ENCODE results near the gene ATP12A.
A peak's percentile ranks its signal among the peaks of the same experiment; 100 is the strongest.

The ATP12A gene

DNA sequence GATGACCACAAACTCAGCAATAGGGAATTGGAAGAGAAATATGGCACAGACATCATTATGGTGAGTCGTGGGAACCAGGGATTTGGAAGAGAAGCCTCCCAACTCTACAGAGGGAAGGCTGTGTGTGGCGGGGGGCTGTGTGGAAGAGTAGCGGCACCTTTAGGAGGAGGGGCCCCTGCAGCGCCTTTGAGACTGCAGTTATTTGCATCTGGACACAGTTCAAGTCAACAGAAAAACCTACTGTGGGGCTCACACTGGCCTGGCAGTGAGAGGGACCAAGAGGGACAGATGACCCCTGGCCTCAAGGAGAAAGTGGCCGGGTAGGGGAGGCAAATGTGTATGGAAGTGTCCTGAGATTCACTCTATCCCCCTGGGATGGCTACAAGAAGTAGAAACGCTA, 5.1 kb downstream of the ATP12A start:
- H3K4me1 ChIP-seq: peaks cover 4% of the 10 kb centered on the region
- H3K36me3 ChIP-seq (replicated peaks): no peaks in the 10 kb centered on the region
- in situ Hi-C loops (cut with MboI; ENCODE audit: low sequenced_read_pairs): no loop called here
- H3K4me3 ChIP-seq: no peak overlapping the region
- 0 out of 2 replicates have a peak, but pooled peaks cover 10% of the 10 kb centered on the region for H3K27me3 ChIP-seq (ENCODE audit: low read depth)
- DNase-seq (ENCODE audit: low spot score in 2 of 2): no peak
- no peaks in the 10 kb centered on the region for H3K9me3 ChIP-seq

- no peak overlapping the region for H3K4me3 ChIP-seq
- H3K27me3 ChIP-seq (ENCODE audit: low read depth): peaks cover 3% of the 10 kb centered on the region; the same call in 1 of the 2 replicates
- no peak for DNase-seq (ENCODE audit: low spot score in 2 of 2)
- in situ Hi-C loops (cut with MboI; ENCODE audit: low sequenced_read_pairs): no loop called here
- H3K9me3 ChIP-seq: no peaks in the 10 kb centered on the region
- peaks cover 4% of the 10 kb centered on the region for H3K4me1 ChIP-seq
- no peaks in the 10 kb centered on the region for H3K36me3 ChIP-seq (replicated peaks)
Observed at GRCh38 chr13:24687611-24688010, 7.4 kb downstream of the ATP12A start.

- no peak for DNase-seq (ENCODE audit: low spot score in 2 of 2)
- Histone ChIP-seq H3K27me3 (ENCODE audit: low read depth) (peaks cover 3% of the 10 kb centered on the region; the same call in 1 of the 2 replicates), H3K36me3 (replicated peaks) (no peaks in the 10 kb centered on the region), H3K4me1 (peaks cover 4% of the 10 kb centered on the region), H3K9me3 (no peaks in the 10 kb centered on the region), H3K4me3 (no peak overlapping the region)
- in situ Hi-C loops (cut with MboI; ENCODE audit: low sequenced_read_pairs): no loop called here
Observed at GRCh38 chr13:24688111-24688510, 7.9 kb downstream of the ATP12A start.

- Histone ChIP-seq H3K4me1 (peaks cover 4% of the 10 kb centered on the region), H3K9me3 (no peaks in the 10 kb centered on the region), H3K36me3 (replicated peaks) (no peaks in the 10 kb centered on the region), H3K27me3 (ENCODE audit: low read depth) (peaks cover 3% of the 10 kb centered on the region; the same call in 1 of the 2 replicates), H3K4me3 (no peak overlapping the region)
- DNase-seq (ENCODE audit: low spot score in 2 of 2): no peak
- in situ Hi-C loops (cut with MboI; ENCODE audit: low sequenced_read_pairs): no loop called here
Observed at GRCh38 chr13:24688950-24689349, 8.7 kb downstream of the ATP12A start.

DNA sequence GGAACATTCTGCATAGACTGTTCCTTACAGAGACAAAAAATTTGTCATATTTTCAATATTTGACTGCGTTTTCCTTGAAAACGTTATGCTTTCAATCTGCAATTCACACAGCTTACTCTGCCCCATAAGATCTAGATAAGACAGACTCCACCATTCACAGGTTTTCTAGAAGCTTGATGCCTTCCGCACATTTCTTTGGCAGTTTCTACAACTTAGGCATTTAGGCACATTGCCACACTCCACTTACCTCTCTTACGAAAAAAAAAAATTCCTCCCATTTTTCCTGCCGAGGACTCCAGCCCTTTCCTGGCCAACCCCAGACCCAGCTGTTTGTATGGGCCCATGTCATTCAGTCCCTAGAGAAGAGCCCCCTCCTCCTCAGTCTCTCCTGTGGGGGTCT, 11.2 kb downstream of the ATP12A start:
- no peaks in the 10 kb centered on the region for H3K9me3 ChIP-seq
- no peak for DNase-seq (ENCODE audit: low spot score in 2 of 2)
- peaks cover 3% of the 10 kb centered on the region; the same call in 1 of the 2 replicates for H3K27me3 ChIP-seq (ENCODE audit: low read depth)
- in situ Hi-C loops (cut with MboI; ENCODE audit: low sequenced_read_pairs): no loop called here
- H3K36me3 ChIP-seq (replicated peaks): no peaks in the 10 kb centered on the region
- H3K4me1 ChIP-seq: no peaks in the 10 kb centered on the region
- H3K4me3 ChIP-seq: no peak overlapping the region

- no peaks in the 10 kb centered on the region for H3K36me3 ChIP-seq (replicated peaks)
- DNase-seq (ENCODE audit: low spot score in 2 of 2): no peak
- no peaks in the 10 kb centered on the region for H3K9me3 ChIP-seq
- peaks cover 3% of the 10 kb centered on the region; the same call in 1 of the 2 replicates for H3K27me3 ChIP-seq (ENCODE audit: low read depth)
- in situ Hi-C loops (cut with MboI; ENCODE audit: low sequenced_read_pairs): no loop called here
- no peak overlapping the region for H3K4me3 ChIP-seq
- H3K4me1 ChIP-seq: no peaks in the 10 kb centered on the region
Observed at GRCh38 chr13:24692561-24692960, 12.4 kb downstream of the ATP12A start.

DNA sequence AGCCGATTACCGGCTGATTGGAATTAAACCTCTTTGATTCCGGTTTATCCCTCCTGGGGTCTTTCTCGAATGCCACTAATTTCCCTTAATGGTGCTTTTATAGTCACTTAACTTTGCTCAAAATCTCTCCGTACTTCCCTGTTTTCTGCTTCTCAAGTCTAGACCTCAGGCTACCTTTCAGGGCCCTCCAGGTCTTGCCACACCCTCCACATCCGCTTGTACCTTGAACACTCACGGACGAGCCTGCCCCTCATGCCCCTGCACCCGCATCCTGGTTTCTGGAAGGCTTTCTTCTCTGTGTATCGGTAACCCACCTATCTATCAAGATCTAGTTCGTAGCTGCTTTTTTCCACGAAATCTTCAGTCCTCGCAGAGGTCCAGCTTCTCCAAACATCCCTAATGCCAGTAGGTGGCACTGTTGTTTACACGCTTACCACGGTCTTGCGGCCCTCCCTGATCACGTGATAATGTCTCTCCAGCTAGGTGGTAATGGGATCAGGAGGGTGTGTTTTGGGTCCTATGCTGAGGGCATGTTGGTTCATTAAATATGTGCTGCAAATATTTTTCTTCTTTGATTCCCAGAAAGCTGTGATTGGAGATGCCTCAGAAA, 13.8 kb downstream of the ATP12A start:
- H3K9me3 ChIP-seq: no peaks in the 10 kb centered on the region
- in situ Hi-C loops (cut with MboI; ENCODE audit: low sequenced_read_pairs): no loop called here
- peak; percentile 74 to 77 for DNase-seq (ENCODE audit: low spot score in 2 of 2)
- peaks cover 3% of the 10 kb centered on the region; the same call in 1 of the 2 replicates for H3K27me3 ChIP-seq (ENCODE audit: low read depth)
- H3K36me3 ChIP-seq (replicated peaks): no peaks in the 10 kb centered on the region
- H3K4me1 ChIP-seq: no peaks in the 10 kb centered on the region
- H3K4me3 ChIP-seq: no peak overlapping the region

DNA sequence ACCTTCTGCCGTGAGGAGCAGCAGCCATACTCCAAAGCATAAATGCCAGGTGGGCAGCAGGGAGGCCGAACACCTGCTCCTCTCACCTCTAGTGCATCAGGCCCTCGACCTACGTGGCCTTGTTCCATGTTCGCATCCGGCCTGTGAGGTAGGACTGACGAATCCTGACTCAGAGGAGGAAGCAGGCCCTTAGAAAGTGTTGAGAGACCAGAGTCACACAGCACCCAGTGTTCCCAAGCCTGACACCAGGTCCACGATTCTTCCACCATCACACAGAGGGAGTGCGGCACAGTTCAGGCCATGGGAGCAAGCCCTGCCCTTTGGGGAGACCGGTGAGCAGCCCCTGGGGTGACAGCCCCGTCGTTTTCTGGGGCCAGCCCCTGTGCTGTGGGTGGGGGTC, 14.7 kb downstream of the ATP12A start:
- no peak for DNase-seq (ENCODE audit: low spot score in 2 of 2)
- H3K9me3 ChIP-seq: no peaks in the 10 kb centered on the region
- no peak overlapping the region for H3K4me3 ChIP-seq
- H3K27me3 ChIP-seq (ENCODE audit: low read depth): peaks cover 3% of the 10 kb centered on the region; the same call in 1 of the 2 replicates
- H3K4me1 ChIP-seq: no peaks in the 10 kb centered on the region
- no peaks in the 10 kb centered on the region for H3K36me3 ChIP-seq (replicated peaks)
- in situ Hi-C loops (cut with MboI; ENCODE audit: low sequenced_read_pairs): no loop called here

- in situ Hi-C loops (cut with MboI; ENCODE audit: low sequenced_read_pairs): no loop called here
- Histone ChIP-seq H3K4me1 (no peaks in the 10 kb centered on the region), H3K27me3 (ENCODE audit: low read depth) (peaks cover 5% of the 10 kb centered on the region; the same call in 1 of the 2 replicates), H3K36me3 (replicated peaks) (no peaks in the 10 kb centered on the region), H3K4me3 (no peak overlapping the region), H3K9me3 (no peaks in the 10 kb centered on the region)
- DNase-seq (ENCODE audit: low spot score in 2 of 2): no peak
Observed at GRCh38 chr13:24698686-24699085, 18.5 kb downstream of the ATP12A start.

DNA sequence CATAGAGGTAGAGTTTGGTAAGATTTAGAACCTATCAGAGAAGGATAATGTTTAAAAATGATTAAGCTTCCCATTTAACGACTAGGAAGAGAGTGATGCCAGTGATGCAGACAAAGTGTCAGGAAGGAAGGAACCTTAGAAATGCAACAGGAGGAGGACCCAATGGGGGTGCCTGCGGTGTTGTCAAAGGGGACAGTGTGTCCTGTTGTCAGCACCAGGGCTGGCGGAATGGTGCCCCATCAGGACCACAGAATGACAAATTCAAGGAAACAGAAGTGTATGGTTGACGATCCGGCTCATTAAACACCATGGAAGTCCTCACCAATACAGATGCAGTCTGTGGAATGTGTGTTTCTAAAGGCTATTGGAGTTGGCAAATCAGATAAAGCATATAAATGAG, 19.3 kb downstream of the ATP12A start:
- DNase-seq (ENCODE audit: low spot score in 2 of 2): no peak
- no peaks in the 10 kb centered on the region for H3K9me3 ChIP-seq
- H3K27me3 ChIP-seq (ENCODE audit: low read depth): peaks cover 5% of the 10 kb centered on the region; the same call in 1 of the 2 replicates
- no peak overlapping the region for H3K4me3 ChIP-seq
- in situ Hi-C loops (cut with MboI; ENCODE audit: low sequenced_read_pairs): no loop called here
- no peaks in the 10 kb centered on the region for H3K36me3 ChIP-seq (replicated peaks)
- no peaks in the 10 kb centered on the region for H3K4me1 ChIP-seq

- peaks cover 5% of the 10 kb centered on the region; the same call in 1 of the 2 replicates for H3K27me3 ChIP-seq (ENCODE audit: low read depth)
- no peaks in the 10 kb centered on the region for H3K36me3 ChIP-seq (replicated peaks)
- H3K9me3 ChIP-seq: no peaks in the 10 kb centered on the region
- no peak for DNase-seq (ENCODE audit: low spot score in 2 of 2)
- no peak overlapping the region for H3K4me3 ChIP-seq
- in situ Hi-C loops (cut with MboI; ENCODE audit: low sequenced_read_pairs): no loop called here
- H3K4me1 ChIP-seq: no peaks in the 10 kb centered on the region
Observed at GRCh38 chr13:24700539-24700938, 20.3 kb downstream of the ATP12A start.

GRCh38 chr13:24706886-24707585, 26.8 kb downstream of the ATP12A start:
- H3K4me3 ChIP-seq: no peak overlapping the region
- no peaks in the 10 kb centered on the region for H3K4me1 ChIP-seq
- no peaks in the 10 kb centered on the region for H3K9me3 ChIP-seq
- H3K36me3 ChIP-seq (replicated peaks): no peaks in the 10 kb centered on the region
- DNase-seq (ENCODE audit: low spot score in 2 of 2): no peak
- H3K27me3 ChIP-seq (ENCODE audit: low read depth): no peaks in the 10 kb centered on the region
- in situ Hi-C loops (cut with MboI; ENCODE audit: low sequenced_read_pairs): no loop called here

GRCh38 chr13:24709186-24709913, 29.1 kb downstream of the ATP12A start:
- Histone ChIP-seq H3K36me3 (replicated peaks) (no peaks in the 10 kb centered on the region), H3K4me1 (no peaks in the 10 kb centered on the region), H3K9me3 (no peaks in the 10 kb centered on the region), H3K4me3 (no peak overlapping the region), H3K27me3 (ENCODE audit: low read depth) (no peaks in the 10 kb centered on the region)
- DNase-seq (ENCODE audit: low spot score in 2 of 2): no peak
- in situ Hi-C loops (cut with MboI; ENCODE audit: low sequenced_read_pairs): no loop called here

GRCh38 chr13:24713022-24713421, 32.8 kb downstream of the ATP12A start:
- no peaks in the 10 kb centered on the region for H3K36me3 ChIP-seq (replicated peaks)
- no peaks in the 10 kb centered on the region for H3K4me1 ChIP-seq
- no peak for DNase-seq (ENCODE audit: low spot score in 2 of 2)
- no peaks in the 10 kb centered on the region for H3K9me3 ChIP-seq
- no peak overlapping the region for H3K4me3 ChIP-seq
- H3K27me3 ChIP-seq (ENCODE audit: low read depth): no peaks in the 10 kb centered on the region
- in situ Hi-C loops (cut with MboI; ENCODE audit: low sequenced_read_pairs): no loop called here
